Transverse colon (tissue), 3 donors: Measurements from ENCODE around the gene UQCC2.

Experiments used
- POLR2A ChIP-seq: fragments of 450-650 bp; IDR thresholded peaks from one replicate; pipeline ENCODE4 v1.6.1; 2016; ENCODE audit warnings: antibody characterized with exemption, mild to moderate bottlenecking, moderate library complexity
- TF ChIP-seq, protein P1 (sequence below), 5 experiments: fragments of 200-600 bp in 3 of 5; fragments of 450-650 bp in 2 of 5; sonication (generic) in 3 of 5; IDR thresholded peaks; 1 replicate in 2 of 5; 2 replicates in 3 of 5; pipeline ENCODE4 v1.5.1; 2016 to 2017; ENCODE audit warnings: antibody characterized with exemption in 5 of 5, inconsistent platforms in 3 of 5, mild to moderate bottlenecking in 2 of 5, moderate library complexity in 1 of 5

DNA sequence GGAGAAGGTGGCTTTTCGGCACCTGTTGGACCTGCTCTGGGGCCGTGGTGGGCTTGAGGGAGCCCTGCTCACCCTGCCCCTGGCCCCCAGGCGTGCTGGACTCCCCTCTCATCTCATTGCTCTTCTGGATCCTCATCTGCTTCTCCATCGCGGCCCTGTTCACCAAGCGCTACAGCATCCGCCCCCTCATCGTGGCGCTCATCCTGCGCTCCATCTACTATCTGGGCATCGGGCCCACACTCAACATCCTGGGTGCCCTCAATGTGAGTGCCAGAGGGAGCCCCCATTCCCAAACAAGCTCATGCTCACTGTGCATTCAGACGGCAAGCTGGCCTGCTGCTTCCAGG is 22.4 kb downstream of the UQCC2 start:
- no peak for TF ChIP-seq POLR2A
- TF ChIP-seq, protein P1, sequence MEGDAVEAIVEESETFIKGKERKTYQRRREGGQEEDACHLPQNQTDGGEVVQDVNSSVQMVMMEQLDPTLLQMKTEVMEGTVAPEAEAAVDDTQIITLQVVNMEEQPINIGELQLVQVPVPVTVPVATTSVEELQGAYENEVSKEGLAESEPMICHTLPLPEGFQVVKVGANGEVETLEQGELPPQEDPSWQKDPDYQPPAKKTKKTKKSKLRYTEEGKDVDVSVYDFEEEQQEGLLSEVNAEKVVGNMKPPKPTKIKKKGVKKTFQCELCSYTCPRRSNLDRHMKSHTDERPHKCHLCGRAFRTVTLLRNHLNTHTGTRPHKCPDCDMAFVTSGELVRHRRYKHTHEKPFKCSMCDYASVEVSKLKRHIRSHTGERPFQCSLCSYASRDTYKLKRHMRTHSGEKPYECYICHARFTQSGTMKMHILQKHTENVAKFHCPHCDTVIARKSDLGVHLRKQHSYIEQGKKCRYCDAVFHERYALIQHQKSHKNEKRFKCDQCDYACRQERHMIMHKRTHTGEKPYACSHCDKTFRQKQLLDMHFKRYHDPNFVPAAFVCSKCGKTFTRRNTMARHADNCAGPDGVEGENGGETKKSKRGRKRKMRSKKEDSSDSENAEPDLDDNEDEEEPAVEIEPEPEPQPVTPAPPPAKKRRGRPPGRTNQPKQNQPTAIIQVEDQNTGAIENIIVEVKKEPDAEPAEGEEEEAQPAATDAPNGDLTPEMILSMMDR (IDR thresholded peaks at IDR 0.05): no peak
